ENCODE data around the gene CGRRF1. TPM values are rescaled to one million over a fixed set of nuclear protein-coding genes. Genes with fewer than 3 reads are reported as not detected.
A peak's percentile ranks its signal among the peaks of the same experiment; 100 is the strongest.

The CGRRF1 gene
- total and polyA plus RNA-seq, 9 of the 15 experiments (the other 6 are each of a cell fraction or from before 2014, with no cell fraction given): 2.8 to 15.8 (median 4.6) TPM

GRCh38 chr14:54486685-54487084 lies 23.0 kb upstream of the CGRRF1 start (continued):
- TF ChIP-seq ARNT (IDR thresholded peaks at IDR 0.05) (0 out of 4 replicates have a peak, but pooled peaks of 1 of the 2 experiments have one; percentile 48), NBN (IDR thresholded peaks at IDR 0.05; ENCODE audit: low read depth) (no peak), KLF13 (tag; IDR thresholded peaks at IDR 0.05; ENCODE audit: borderline replicate concordance, low read depth) (no peak), POLR2AphosphoS2 (IDR thresholded peaks at IDR 0.05; ENCODE audit: low read length) (no peak), ZNF77 (CRISPR knock-in tag; IDR thresholded peaks at IDR 0.05) (no peak), ZBTB33 (CRISPR knock-in tag; IDR thresholded peaks at IDR 0.05) (no peak), YY1 (IDR thresholded peaks at IDR 0.05; ENCODE audit: borderline replicate concordance in 1 of 3, control insufficient read depth in 1 of 3, extremely low read depth in 1 of 3, insufficient read depth in 3 of 3, insufficient read length in 1 of 3, insufficient replicate concordance in 2 of 3, low read depth in 1 of 3, low read length in 2 of 3) (no peak), RUNX1 (IDR thresholded peaks at IDR 0.05; ENCODE audit: low read depth) (no peak), CEBPB (tag; IDR thresholded peaks at IDR 0.05) (no peak), FOS (IDR thresholded peaks at IDR 0.05; ENCODE audit: extremely low read depth, insufficient read length) (no peak), ETV6 (IDR thresholded peaks at IDR 0.05; ENCODE audit: borderline replicate concordance in 1 of 2, low read depth in 2 of 2, low read length in 1 of 2) (no peak), ETV6 (CRISPR knock-in tag; IDR thresholded peaks at IDR 0.05; ENCODE audit: borderline replicate concordance) (no peak), ATF2 (CRISPR knock-in tag; IDR thresholded peaks at IDR 0.05) (no peak), SOX6 (IDR thresholded peaks at IDR 0.05) (peak; percentile 97), ESRRA (IDR thresholded peaks at IDR 0.05; ENCODE audit: borderline replicate concordance, low read depth) (no peak; the same call in 1 of the 2 replicates), CBX5 (IDR thresholded peaks at IDR 0.05; ENCODE audit: borderline replicate concordance, low read depth) (no peak), CUX1 (CRISPR knock-in tag; IDR thresholded peaks at IDR 0.05) (no peak), PHF21A (IDR thresholded peaks at IDR 0.05; ENCODE audit: borderline replicate concordance, low read depth) (0 out of 2 replicates have a peak, but pooled peaks have one; percentile 19), PCBP2 (IDR thresholded peaks at IDR 0.05; ENCODE audit: low read depth, low read length, poor library complexity, severe bottlenecking) (no peak), CAMTA2 (CRISPR knock-in tag; conservative IDR thresholded peaks at IDR 0.05) (no peak), SAFB2 (IDR thresholded peaks at IDR 0.05; ENCODE audit: borderline replicate concordance, low read depth, low read length, severe bottlenecking) (no peak)

Data from K562 (cell line).